ENCODE measurements around the gene ZNF106.

The ZNF106 gene

GRCh38 chr15:42465520-42466259, 25.3 kb downstream of the ZNF106 start:
- H3K9me3 ChIP-seq, result no peaks in the 10 kb centered on the region
- H3K4me1 ChIP-seq, result no peaks in the 10 kb centered on the region
- no peaks in the 10 kb centered on the region for H3K27me3 ChIP-seq
- peaks cover 16% of the 10 kb centered on the region for H3K36me3 ChIP-seq
- no peak for TF ChIP-seq CTCF (IDR thresholded peaks at IDR 0.05; ENCODE audit: low read depth, low read length)
- DNase-seq, result no peak
- no peak overlapping the region for H3K4me3 ChIP-seq (ENCODE audit: low read depth, low read length)

GRCh38 chr15:42461261-42461660, 29.7 kb downstream of the ZNF106 start:
- Histone ChIP-seq H3K27me3 (no peaks in the 10 kb centered on the region), H3K4me3 (ENCODE audit: low read depth, low read length) (no peak overlapping the region), H3K9me3 (no peaks in the 10 kb centered on the region), H3K36me3 (peaks cover 6% of the 10 kb centered on the region), H3K4me1 (peaks cover 11% of the 10 kb centered on the region)
- no peak for DNase-seq
- no peak for TF ChIP-seq CTCF (IDR thresholded peaks at IDR 0.05; ENCODE audit: low read depth, low read length)

- no peak for TF ChIP-seq CTCF (IDR thresholded peaks at IDR 0.05; ENCODE audit: low read depth, low read length)
- peaks cover 11% of the 10 kb centered on the region for H3K4me1 ChIP-seq
- no peak overlapping the region; the same call in 1 of the 2 replicates for H3K4me3 ChIP-seq (ENCODE audit: low read depth, low read length)
- H3K36me3 ChIP-seq, result peaks cover 2% of the 10 kb centered on the region; the same call in 1 of the 2 replicates
- no peaks in the 10 kb centered on the region for H3K9me3 ChIP-seq
- DNase-seq, result peak; percentile 42
- no peaks in the 10 kb centered on the region for H3K27me3 ChIP-seq
These were observed 33.2 kb downstream of the ZNF106 start for GRCh38 chr15:42457445-42458442.

- Histone ChIP-seq H3K27me3 (no peaks in the 10 kb centered on the region), H3K4me1 (peaks cover 11% of the 10 kb centered on the region), H3K9me3 (no peaks in the 10 kb centered on the region), H3K36me3 (no peaks in the 10 kb centered on the region; the same call in 1 of the 2 replicates), H3K4me3 (ENCODE audit: low read depth, low read length) (peak overlapping the region; percentile 11; the same call in 1 of the 2 replicates)
- TF ChIP-seq CTCF (IDR thresholded peaks at IDR 0.05; ENCODE audit: low read depth, low read length), result no peak
- peak; percentile 45 for DNase-seq
These were observed 34.0 kb downstream of the ZNF106 start for GRCh38 chr15:42456971-42457370.

GRCh38 chr15:42456531-42456930, 34.4 kb downstream of the ZNF106 start:
- Histone ChIP-seq H3K4me3 (ENCODE audit: low read depth, low read length) (no peak overlapping the region; the same call in 1 of the 2 replicates), H3K36me3 (peaks cover 3% of the 10 kb centered on the region), H3K9me3 (no peaks in the 10 kb centered on the region), H3K27me3 (no peaks in the 10 kb centered on the region), H3K4me1 (peaks cover 11% of the 10 kb centered on the region)
- TF ChIP-seq CTCF (IDR thresholded peaks at IDR 0.05; ENCODE audit: low read depth, low read length), result no peak
- DNase-seq, result no peak
